COLO668 (cell line): Measurements from ENCODE around the gene PLAA.
"Not testable (repeated sequence)": the region's sequence is repeated elsewhere in the genome, so short reads cannot be mapped to it uniquely, and the experiment has no call there.

ENCODE experiments used
- DNase-seq: peaks from one replicate; lab custom pipeline; 2025; ENCODE audit not compliant: unreplicated experiment; lab: John Stamatoyannopoulos, UW

Gene PLAA

DNA sequence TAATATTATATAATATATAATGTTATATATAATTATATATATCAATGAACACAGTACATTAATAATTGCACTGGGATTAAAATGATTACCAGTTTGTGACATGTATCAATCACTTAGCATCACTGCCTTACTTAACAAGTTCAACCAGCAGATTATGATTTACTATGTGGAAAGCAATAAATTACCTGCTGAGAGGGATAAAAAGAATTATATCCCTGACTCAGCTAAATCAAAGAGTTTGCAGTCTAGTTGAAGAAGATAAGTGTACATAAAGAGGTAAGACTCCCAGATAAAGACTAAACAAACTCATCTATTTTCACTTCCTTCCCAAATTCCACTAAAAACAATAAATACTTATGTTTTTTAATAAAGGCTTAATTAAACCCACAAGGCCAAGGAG lies 11.2 kb downstream of the PLAA start:
- no peak for DNase-seq

DNA sequence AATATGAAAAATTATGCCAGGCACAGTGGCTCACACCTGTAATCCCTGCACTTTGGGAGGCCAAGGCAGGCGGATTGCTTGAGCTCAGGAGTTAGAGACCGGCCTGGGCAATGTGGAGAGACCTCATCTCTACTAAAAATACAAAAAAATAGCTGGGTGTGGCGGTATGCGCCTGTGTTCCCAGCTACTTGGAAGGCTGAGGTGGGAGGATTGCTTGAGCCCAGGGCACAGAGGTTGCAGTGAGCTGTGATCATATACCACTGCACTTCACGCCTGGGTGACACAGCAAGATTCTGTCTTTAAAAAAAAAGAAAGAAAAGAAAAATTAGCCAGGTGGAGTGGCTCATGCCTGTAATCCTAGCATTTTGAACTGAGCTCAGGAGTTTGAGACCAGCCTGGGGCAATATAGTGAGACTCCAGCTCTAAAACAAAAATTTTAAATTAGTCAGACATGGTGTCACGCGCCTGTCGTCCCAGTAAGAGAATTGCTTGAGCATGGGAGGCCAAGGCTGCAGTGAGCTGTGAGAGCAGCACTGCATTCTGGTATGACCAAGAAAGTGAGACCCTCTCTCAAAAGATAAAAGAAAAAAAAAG lies 18.0 kb downstream of the PLAA start:
- no peak for DNase-seq

DNA sequence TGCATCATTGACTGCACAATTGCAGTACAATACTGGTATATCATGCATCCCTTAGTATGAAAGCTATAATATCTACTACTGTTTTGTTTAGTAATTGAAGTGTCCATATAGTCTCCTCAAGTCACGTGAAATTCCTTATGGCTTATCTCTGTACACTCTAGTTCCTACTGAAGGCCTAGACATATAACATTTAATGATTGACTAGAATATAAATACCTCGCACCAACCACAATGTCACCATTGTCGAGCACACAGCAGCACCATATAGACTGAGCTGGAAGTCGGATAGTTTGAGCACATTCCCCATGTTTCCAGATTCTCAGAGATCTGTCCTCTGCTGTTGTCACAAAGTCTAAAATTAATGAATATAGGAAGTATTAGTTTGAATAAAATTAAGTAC lies 21.4 kb downstream of the PLAA start:
- DNase-seq: no peak

DNA sequence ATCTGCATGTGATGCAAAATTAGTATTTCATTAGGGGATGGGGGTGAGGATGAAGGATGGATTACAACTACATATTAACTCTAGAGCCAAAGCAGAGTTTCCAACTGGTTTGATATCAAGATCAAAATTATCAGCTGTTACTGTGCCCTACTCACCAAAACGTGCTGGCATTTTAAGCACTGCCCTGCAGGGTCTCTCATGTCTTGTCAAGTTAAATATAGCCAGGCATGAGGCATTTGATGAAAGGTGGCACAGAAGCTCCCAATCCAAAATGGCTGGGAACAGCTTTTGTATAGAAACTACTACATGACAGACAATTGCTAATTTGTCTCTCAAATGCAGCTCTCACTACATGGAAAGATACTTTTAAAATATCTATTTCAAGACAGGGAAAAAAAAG lies 27.3 kb downstream of the PLAA start:
- DNase-seq: no peak

DNA sequence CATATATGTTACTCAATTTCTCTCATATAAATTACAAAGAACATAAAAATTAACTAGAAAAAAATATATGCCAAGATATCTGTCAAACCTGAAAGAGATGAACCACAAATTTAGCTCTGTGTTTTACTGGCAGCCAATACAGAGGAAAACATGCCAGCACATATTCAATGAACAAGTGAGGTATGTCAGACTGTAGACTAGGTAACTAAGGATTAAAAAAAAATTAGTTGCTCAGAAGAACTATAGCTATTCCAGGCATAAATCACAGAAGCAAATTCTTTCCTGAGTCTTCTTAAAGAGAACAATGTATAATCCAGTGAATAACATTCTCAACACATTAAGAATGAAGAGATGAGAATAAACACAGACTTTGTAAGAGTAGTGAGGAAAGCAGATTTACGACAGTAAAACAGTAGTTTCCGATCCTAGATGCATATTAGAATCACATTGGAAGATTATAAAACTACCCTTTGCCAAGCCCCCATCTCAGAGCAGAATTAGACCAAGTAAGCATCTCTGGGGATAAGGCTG lies 33.8 kb downstream of the PLAA start:
- DNase-seq: no peak

DNA sequence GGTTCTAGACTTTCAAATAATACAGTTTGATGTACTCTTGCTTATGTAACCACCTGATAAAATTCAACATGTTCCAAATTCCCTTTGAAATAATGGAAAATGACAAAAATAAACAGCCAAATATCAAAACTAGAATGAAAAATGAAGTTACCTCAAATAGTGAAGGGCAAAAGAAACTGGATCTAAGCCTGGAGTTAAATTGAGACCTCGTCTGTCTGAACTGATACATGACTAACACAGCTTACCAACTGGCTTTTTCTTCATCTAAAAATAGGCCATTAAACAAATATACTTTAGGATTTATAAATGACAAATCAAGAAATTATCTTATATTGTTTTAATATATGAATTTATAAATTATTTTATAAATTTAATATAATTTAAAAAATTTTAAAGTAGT lies 42.4 kb downstream of the PLAA start:
- no peak for DNase-seq

DNA sequence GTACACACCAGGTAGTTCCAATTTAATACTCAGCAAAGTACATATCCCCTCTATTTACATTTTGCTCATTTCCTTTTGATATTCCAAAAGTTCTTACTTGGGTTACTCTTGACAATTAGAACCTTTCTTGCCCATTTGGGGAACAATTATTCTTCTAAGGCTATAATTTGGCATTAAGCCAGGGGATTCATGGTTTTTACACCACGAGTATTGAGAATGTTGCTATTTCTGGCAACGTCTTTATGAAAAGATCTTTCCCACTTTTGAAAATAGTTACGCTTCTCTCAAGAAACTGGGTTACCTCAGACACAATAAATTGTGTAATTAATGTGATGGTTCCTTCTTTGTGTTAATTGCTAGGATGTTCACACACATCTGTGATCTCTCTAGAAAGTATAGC lies 43.0 kb downstream of the PLAA start:
- no peak for DNase-seq

DNA sequence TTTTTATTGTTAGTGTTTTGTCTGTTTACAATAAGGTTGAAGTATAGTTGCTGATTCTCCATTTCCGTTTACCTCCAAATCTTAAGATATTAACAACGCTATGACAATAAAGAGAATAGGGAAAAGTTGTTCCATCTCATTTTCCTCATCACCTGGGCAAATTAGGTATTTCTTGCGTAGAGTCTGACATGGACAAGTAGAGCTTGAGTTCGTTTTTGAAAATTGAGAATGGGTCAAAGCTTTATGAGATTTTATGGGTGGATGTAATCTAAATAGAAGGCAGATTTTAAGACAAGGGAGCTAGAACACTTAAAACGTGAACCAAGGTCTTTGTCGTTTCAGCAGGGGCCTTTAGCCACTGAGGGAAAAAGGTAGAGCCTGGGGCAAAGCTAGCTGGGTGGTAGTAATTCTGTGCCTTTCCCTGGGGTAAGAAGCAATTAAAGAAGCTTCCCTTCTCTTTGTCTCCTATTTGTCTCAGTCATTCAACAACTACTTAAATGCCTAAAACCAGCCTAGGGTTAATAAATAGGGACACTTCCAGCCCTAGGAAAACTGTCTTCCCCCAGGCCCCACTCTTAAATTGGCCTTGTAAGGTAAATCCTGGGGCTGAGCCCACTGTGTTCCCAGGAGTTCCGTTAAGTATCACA lies 53.9 kb downstream of the PLAA start:
- DNase-seq: no peak

DNA sequence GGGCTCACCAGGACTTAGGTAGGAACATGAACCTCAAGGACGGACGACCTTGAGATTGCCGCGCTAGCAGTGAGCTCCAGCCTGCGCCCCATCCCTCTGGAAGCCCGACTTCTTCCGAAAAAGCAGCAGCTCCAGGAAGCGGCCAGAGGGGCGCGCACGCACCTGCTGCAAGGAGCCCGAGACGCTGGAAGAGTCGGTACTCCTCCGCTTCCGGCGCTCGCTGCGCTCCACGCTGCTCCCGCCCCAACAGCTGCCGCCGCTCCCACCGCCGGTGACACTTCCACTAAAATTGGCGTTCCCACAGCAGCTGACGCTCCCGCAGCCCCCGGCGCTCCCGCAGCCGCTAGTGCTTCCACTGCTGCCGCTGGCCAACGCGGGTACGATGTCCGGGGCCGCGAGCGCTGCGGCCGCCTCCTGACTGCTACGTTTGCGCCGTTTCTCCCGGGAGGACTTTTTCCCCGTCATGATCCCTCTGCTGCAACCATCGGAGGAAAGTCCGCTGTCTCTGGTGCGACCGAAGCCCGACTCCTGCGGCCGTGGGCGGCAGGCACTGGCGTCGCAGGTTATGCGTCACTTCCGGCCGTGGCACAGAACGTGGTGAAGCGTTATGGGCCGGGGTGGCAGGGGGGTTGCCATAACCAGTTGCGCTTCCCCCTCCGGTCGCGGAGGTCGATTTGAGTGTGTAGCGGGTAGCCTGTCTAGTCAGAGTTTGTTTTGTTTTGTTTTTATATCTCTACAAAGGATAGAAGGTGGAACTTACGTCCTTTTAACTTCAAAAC lies 54.6 kb downstream of the PLAA start, which contains the start of gene CAAP1:
TSS of gene CAAP1 (minus strand) at position 552 of the 779 bp plus-strand sequence. CDS start at position 465, 87 bp downstream.
- peak; percentile 96 for DNase-seq

DNA sequence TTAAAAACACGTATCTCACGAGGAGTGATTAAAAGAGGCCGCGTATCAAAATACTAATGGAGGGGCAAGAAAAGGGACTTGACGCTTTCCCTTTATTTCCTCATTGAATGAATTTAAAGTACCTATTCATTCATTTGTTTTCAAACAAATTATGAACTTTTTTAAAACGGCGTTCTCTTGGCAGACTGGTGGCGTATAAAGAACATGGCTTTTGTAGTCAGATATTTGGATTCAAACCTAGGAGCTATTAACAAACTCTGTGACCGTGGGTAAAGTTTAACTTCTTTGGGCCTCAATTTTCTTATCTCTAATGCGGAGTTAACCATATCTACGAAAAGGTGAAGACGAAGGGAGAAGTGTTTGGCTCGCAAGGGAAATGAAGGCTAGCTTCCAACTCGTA lies 55.3 kb downstream of the PLAA start:
- no peak for DNase-seq

DNA sequence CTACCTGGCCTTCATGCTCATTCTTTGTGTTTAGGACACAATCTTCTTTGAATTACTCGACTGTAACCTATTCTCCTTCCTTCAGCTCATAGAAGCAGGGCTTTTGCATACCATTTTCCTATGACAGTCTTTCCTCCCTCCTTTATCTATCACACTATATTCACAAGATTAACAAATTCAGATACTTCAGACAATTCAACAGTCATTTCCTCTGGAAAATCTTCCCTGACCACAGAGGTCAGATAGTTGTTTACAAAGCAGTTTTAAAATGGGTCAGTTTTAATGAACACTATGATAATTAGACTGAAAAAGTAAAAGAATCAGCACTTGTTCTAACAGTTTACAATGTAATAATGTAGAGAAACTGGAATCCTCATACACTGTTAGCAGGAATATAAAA lies 58.8 kb downstream of the PLAA start:
- DNase-seq: no peak

DNA sequence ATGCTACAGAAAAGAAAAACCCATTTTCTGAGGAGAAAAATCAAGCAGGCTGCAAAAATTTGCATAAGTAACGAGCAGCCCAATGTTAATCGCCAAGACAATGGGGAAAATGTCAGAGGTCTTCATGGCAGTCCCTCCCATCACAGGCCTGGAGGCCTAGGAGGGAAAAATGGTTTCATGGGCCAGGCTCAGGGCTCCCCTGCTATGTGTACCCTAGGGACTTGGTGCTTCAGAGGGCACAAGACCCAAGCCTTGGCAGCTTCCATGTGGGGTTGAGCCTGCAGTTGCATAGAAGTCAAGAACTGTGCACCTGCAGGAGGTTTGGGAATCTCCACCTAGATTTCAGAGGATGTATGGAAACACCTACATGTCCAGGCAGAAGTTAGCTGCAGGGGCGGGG lies 64.9 kb downstream of the PLAA start:
- DNase-seq: no peak

DNA sequence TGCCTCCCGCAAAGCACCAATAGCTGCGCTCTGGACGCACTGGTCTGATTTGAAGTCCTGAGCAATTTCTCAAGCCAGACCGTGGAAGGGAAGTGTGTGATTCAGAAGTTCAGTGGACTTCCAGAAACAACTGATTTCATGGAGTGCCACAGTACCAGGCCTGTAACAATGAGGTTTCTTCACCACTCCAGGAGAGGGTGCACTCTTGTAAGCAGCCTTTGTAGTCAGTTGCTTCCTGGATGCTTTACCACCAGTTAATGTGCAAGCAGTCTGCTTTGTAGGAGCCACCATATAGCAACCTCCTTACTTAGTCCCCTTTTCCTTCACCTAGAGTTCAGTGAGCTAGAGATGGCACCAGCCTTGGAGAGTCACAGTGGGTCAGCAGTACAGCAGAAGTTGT lies 66.8 kb downstream of the PLAA start:
- no peak for DNase-seq

DNA sequence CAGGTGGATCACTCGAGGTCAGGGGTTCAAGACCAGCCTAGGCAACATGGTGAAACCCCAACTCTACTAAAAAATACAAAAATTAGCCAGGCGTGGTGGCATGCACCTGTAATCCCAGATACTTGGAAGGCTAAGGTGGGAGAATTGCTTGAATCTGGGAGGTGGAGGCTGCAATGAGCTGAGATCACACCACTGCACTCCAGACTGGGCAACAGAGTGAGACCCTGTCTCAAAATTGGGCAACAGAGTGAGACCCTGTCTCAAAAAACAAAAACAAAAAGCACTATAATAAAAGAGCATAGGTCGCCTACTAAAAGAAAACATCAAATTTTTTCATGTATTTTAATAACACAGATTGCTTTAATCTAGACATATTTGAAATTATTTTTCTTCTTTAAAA lies 71.9 kb downstream of the PLAA start:
- not testable (repeated sequence) for DNase-seq

DNA sequence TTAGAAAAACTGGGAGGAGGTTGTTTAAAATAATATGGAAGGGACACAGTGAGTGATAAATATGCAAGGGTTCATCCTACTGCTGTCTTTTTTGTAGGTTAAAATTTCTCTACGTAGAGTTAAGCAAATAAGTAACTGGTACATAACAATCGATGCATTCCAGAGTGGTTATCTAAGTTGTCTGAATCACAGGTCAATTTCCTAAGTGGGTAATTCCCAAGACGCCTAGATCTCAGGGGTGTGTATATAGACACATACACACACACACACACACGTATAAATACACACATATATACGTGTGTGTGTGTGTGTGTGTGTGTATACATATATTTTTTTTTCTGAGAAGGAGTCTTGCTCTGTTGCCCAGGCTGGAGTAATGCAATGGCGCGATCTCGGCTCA lies 76.8 kb downstream of the PLAA start:
- DNase-seq: no peak

DNA sequence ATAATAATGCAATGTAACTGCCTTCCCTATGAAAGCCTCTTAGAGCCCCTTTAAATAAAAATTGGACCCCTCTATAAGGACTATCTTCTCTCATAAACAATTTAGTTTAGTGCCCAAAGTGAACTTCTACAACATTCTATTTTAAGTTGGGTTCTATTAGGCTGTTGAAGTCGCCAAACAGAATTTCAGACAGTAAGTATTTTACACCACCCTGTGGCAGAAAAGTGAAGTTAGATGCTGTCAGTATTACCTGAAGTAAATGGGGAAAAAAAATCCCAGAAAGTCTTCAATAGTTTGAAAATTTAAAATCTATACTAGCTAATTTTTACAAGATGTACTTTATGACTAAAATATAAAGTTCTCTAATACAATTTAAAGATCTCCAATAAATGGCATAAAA lies 84.0 kb downstream of the PLAA start:
- no peak for DNase-seq

DNA sequence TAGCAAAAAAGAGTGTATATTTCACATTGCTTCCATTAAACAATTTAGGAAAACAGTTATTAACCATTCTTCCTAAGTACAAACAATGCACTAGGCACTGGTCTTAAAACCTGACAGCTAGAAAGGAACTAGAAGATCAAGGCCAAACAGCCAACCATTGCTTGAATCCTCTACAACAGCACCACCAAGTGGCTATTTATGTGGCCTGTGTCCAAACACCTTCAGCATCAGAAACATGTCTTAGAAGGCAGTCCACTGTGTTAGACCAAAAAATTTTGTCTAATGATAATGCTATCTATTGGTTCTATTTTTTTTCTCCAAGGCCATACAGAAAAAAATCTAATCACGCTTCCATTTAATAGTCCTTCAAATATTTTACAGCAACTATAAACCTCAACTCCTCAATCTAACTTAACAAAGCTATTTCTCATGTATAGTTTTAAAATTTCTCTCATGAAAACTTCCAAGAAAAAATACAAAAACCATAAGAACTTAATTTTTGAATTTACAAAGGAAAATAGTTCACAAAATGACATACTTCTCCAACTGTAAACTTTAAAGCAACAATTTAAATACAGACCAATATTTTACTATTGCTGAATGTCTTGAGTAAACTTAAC lies 90.5 kb downstream of the PLAA start:
- peak; percentile 46 for DNase-seq
